ENCODE measurements around the gene TEAD1. TPM values are rescaled to one million over a fixed set of nuclear protein-coding genes. Genes with fewer than 3 reads are reported as not detected.
A peak's percentile ranks its signal among the peaks of the same experiment; 100 is the strongest.

Gene TEAD1
- total and polyA plus RNA-seq, 9 of the 15 experiments (the other 6 are each of a cell fraction or from before 2014, with no cell fraction given) = 1.7 to 17.7 (median 10.8) TPM

- TF ChIP-seq CREB3L1 (IDR thresholded peaks at IDR 0.05; ENCODE audit: borderline replicate concordance, low read depth) (no peak), FOXJ2 (tag; IDR thresholded peaks at IDR 0.05) (no peak), ZC3H8 (IDR thresholded peaks at IDR 0.05) (no peak), ZNF609 (CRISPR knock-in tag; IDR thresholded peaks at IDR 0.05; ENCODE audit: borderline replicate concordance) (no peak), ZBTB40 (IDR thresholded peaks at IDR 0.05) (no peak), ZBTB40 (CRISPR knock-in tag; IDR thresholded peaks at IDR 0.05) (no peak), CBFA2T2 (conservative IDR thresholded peaks at IDR 0.05) (no peak), ZNF175 (CRISPR knock-in tag; IDR thresholded peaks at IDR 0.05; ENCODE audit: low read depth) (peak; percentile 51; the same call in 1 of the 2 replicates), TBL1XR1 (IDR thresholded peaks at IDR 0.05; ENCODE audit: low read length in 2 of 2) (0 out of 4 replicates have a peak, but pooled peaks of 1 of the 2 experiments have one; percentile 38), RB1 (IDR thresholded peaks at IDR 0.05; ENCODE audit: low read depth) (no peak), TAF15 (IDR thresholded peaks at IDR 0.05; ENCODE audit: low read depth, low read length) (no peak)
Observed at GRCh38 chr11:12724301-12725054, 50.3 kb downstream of the TEAD1 start (continued).
